ENCODE data around the gene DDX3X.
"Not testable (repeated sequence)": the region's sequence is repeated elsewhere in the genome, so short reads cannot be mapped to it uniquely, and the experiment has no call there.

Gene DDX3X

DNA sequence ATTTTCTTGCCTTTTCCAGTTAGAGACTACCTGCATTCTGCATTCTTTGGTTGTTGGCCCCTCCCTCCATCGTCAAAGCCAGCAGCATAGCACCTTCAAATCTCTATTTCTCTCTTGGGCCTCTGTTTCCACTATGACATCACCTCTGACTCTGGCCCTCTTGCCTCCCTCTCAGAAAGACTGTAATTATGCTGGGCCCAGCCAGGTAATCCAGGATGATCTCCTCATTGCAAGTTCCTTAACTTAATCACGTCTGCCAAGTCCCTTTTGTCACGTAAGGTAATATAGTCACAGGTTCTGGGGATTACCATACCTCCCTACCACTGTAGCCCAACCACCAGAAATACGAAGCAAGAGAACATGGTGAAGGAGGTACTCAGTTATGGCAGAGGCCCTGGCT is 73.9 kb downstream of the DDX3X start:
- CTCF ChIA-PET, result no interaction called here
- POLR2A ChIA-PET, result no interaction called here
- no peak for DNase-seq (ENCODE audit: extremely low spot score)
- TF ChIP-seq, protein P1, sequence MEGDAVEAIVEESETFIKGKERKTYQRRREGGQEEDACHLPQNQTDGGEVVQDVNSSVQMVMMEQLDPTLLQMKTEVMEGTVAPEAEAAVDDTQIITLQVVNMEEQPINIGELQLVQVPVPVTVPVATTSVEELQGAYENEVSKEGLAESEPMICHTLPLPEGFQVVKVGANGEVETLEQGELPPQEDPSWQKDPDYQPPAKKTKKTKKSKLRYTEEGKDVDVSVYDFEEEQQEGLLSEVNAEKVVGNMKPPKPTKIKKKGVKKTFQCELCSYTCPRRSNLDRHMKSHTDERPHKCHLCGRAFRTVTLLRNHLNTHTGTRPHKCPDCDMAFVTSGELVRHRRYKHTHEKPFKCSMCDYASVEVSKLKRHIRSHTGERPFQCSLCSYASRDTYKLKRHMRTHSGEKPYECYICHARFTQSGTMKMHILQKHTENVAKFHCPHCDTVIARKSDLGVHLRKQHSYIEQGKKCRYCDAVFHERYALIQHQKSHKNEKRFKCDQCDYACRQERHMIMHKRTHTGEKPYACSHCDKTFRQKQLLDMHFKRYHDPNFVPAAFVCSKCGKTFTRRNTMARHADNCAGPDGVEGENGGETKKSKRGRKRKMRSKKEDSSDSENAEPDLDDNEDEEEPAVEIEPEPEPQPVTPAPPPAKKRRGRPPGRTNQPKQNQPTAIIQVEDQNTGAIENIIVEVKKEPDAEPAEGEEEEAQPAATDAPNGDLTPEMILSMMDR (IDR thresholded peaks at IDR 0.05; ENCODE audit: control extremely low read depth, extremely low read depth, low read depth, missing control alignments), result no peak

- TF ChIP-seq, protein P1 (IDR thresholded peaks at IDR 0.05; ENCODE audit: control extremely low read depth, extremely low read depth, low read depth, missing control alignments), result no peak
- ChIA-PET CTCF (interaction anchor here (1.5 kb wide), 1 partner anchor 13 kb away, joined by 3 read pairs; no protein-coding TSS in a partner anchor), POLR2A (no interaction called here)
- no peak for DNase-seq (ENCODE audit: extremely low spot score)
Observed at GRCh38 chrX:41408576-41408975, 74.6 kb downstream of the DDX3X start.

DNA sequence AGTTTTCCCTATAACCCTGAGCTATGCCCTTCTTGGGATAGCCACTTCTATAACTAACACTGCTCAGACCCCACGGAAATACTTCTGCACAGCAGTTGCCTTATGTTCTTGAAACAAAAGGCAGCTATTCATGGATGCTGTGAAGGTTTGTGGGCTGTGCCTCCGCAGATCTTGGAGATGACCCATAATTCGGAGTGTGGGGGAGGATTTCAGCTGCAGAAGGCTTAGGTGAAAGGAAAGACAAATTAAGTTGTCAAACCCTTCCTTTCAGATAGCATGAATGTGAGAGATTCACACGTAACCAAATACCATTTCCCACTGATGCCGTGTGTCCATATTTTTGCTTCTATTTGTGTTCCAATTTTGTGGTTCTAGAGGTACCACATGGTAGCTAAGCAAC is 75.0 kb downstream of the DDX3X start:
- DNase-seq (ENCODE audit: extremely low spot score), result no peak
- TF ChIP-seq, protein P1 (IDR thresholded peaks at IDR 0.05; ENCODE audit: control extremely low read depth, extremely low read depth, low read depth, missing control alignments), result no peak
- ChIA-PET POLR2A (no interaction called here), CTCF (interaction anchor here (1.5 kb wide), 1 partner anchor 12 kb away, joined by 3 read pairs; no protein-coding TSS in a partner anchor)

DNA sequence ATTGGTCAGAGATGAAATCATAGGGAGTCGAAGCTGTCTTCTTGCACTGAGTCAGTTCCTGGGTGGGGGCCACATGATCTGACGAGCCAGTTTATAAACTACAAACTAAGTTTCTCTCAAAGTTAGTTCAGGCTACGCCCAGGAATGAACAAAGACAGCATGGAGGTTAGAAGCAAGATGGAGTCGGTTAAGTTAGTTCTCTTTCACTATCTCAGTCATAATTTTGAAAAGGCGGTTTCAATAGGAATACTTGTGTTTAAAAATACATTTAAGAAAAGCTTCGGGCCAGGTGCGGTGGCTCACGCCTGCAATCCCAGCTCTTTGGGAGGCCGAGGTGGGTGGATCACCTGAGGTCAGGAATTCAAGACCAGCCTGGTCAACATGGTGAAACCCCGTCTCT is 77.3 kb downstream of the DDX3X start:
- DNase-seq (ENCODE audit: extremely low spot score); CTCF ChIA-PET; POLR2A ChIA-PET: not testable (repeated sequence)

GRCh38 chrX:41412261-41413081 is 78.5 kb downstream of the DDX3X start:
- POLR2A ChIA-PET, result no interaction called here
- TF ChIP-seq, protein P1 (IDR thresholded peaks at IDR 0.05; ENCODE audit: control extremely low read depth, extremely low read depth, low read depth, missing control alignments), result no peak
- CTCF ChIA-PET, result interaction anchor here (1.1 kb wide), 1 partner anchor 19 kb away, joined by 3 read pairs; no protein-coding TSS in a partner anchor
- no peak for DNase-seq (ENCODE audit: extremely low spot score)

Data from GM10248 (cell line).